Mesenchymal stem cell (in vitro differentiated cells and primary cell): Measurements from ENCODE around the gene KLHL6.

Experiments
- DNase-seq: peaks from one replicate; pipeline ENCODE4 v3.0.0-alpha.2; 2013
- H2AFZ ChIP-seq: one replicate; pipeline ENCODE4 v1.6.1; 2013; ENCODE audit warnings: low read depth, mild to moderate bottlenecking, control low read depth, inconsistent platforms, low read length, moderate library complexity
- H2AK5ac ChIP-seq: 2 replicates; pipeline ENCODE4 v1.6.1; 2013; ENCODE audit warnings: low read length, moderate library complexity, mild to moderate bottlenecking, inconsistent platforms; ENCODE audit not compliant: severe bottlenecking
- H2BK120ac ChIP-seq: one replicate; pipeline ENCODE4 v1.6.1; 2013; ENCODE audit warnings: low read depth, mild to moderate bottlenecking, inconsistent platforms, low read length, moderate library complexity
- H2BK12ac ChIP-seq, 2 experiments: one replicate each; pipeline ENCODE4 v1.6.1; 2013; ENCODE audit warnings: inconsistent platforms in 2 of 2, low read length in 2 of 2, mild to moderate bottlenecking in 2 of 2, moderate library complexity in 2 of 2, control low read depth in 1 of 2
- H2BK15ac ChIP-seq: one replicate; pipeline ENCODE4 v1.6.1; 2013; ENCODE audit warnings: mild to moderate bottlenecking, low read depth, inconsistent platforms; ENCODE audit not compliant: poor library complexity, severe bottlenecking
- H2BK5ac ChIP-seq: 2 replicates; pipeline ENCODE4 v1.6.1; 2013; ENCODE audit warnings: low read depth, mild to moderate bottlenecking, low read length, control low read depth, inconsistent platforms; ENCODE audit not compliant: poor library complexity, severe bottlenecking
- H3K14ac ChIP-seq, 2 experiments: one replicate each; pipeline ENCODE4 v1.6.1; 2013; ENCODE audit warnings: inconsistent platforms in 2 of 2, low read length in 2 of 2, control low read depth in 1 of 2, mild to moderate bottlenecking in 1 of 2, moderate library complexity in 1 of 2
- H3K18ac ChIP-seq, 2 experiments: one replicate each; pipeline ENCODE4 v1.6.1; 2013; ENCODE audit warnings: inconsistent platforms in 2 of 2, low read length in 2 of 2, control low read depth in 1 of 2, low read depth in 1 of 2, mild to moderate bottlenecking in 1 of 2
- H3K23ac ChIP-seq, 2 experiments: one replicate each; pipeline ENCODE4 v1.6.1; 2013; ENCODE audit warnings: inconsistent platforms in 2 of 2, low read length in 2 of 2, mild to moderate bottlenecking in 2 of 2, moderate library complexity in 2 of 2, control low read depth in 1 of 2
- H3K27ac ChIP-seq: 2 replicates; pipeline ENCODE4 v1.5.1; 2013; ENCODE audit warnings: mild to moderate bottlenecking, moderate library complexity, low read length, control low read depth, inconsistent platforms; ENCODE audit not compliant: poor library complexity, severe bottlenecking
- H3K27me3 ChIP-seq, 2 experiments: 2 replicates each; pipeline versions ENCODE4 v1.6.1 to v1.7.0; 2013; ENCODE audit warnings: low read length in 2 of 2, mild to moderate bottlenecking in 2 of 2, moderate library complexity in 2 of 2, control low read depth in 1 of 2, inconsistent platforms in 1 of 2; ENCODE audit not compliant: control insufficient read depth in 1 of 2, insufficient read depth in 1 of 2
- H3K36me3 ChIP-seq, 2 experiments: 2 replicates each; pipeline versions ENCODE4 v1.6.1 to v1.7.0; 2013; ENCODE audit warnings: low read length in 2 of 2, control low read depth in 1 of 2, inconsistent platforms in 1 of 2, low read depth in 1 of 2, mild to moderate bottlenecking in 1 of 2; ENCODE audit not compliant: insufficient read depth in 2 of 2, control insufficient read depth in 1 of 2
- H3K4ac ChIP-seq, 2 experiments: one replicate each; pipeline ENCODE4 v1.6.1; 2013; ENCODE audit warnings: inconsistent platforms in 2 of 2, low read length in 2 of 2, mild to moderate bottlenecking in 2 of 2, moderate library complexity in 2 of 2, control low read depth in 1 of 2, low read depth in 1 of 2
- H3K4me1 ChIP-seq: 2 replicates; pipeline ENCODE4 v1.6.1; 2013; ENCODE audit warnings: low read depth, low read length, control low read depth; ENCODE audit not compliant: control insufficient read depth, insufficient read depth
- H3K4me2 ChIP-seq: 2 replicates; pipeline ENCODE4 v1.6.1; 2013; ENCODE audit warnings: low read length, mild to moderate bottlenecking, inconsistent platforms; ENCODE audit not compliant: poor library complexity, severe bottlenecking
- H3K4me3 ChIP-seq, 2 experiments: 2 replicates each; pipeline versions ENCODE4 v1.5.1 to v1.7.0; 2013; ENCODE audit warnings: low read length in 2 of 2, mild to moderate bottlenecking in 2 of 2, control low read depth in 1 of 2, low read depth in 1 of 2; ENCODE audit not compliant: insufficient read depth in 1 of 2
- H3K79me1 ChIP-seq: replicated peaks from 2 replicates; pipeline ENCODE4 v1.6.1; 2013; ENCODE audit warnings: mild to moderate bottlenecking, control low read depth, low read length, inconsistent platforms; ENCODE audit not compliant: poor library complexity, severe bottlenecking
- H3K9ac ChIP-seq: 2 replicates; pipeline ENCODE4 v1.7.0; 2013; ENCODE audit warnings: mild to moderate bottlenecking, low read length, moderate library complexity
- H3K9me3 ChIP-seq: 2 replicates; pipeline ENCODE4 v1.7.0; 2013; ENCODE audit warnings: mild to moderate bottlenecking, low read length; ENCODE audit not compliant: control insufficient read depth
- H4K8ac ChIP-seq: one replicate; pipeline ENCODE4 v1.6.1; 2013; ENCODE audit warnings: inconsistent platforms, mild to moderate bottlenecking, low read length, moderate library complexity
- H4K91ac ChIP-seq: one replicate; pipeline ENCODE4 v1.6.1; 2013; ENCODE audit warnings: mild to moderate bottlenecking, low read length, inconsistent platforms
- whole genome bisulfite sequencing: methylation state at CpG from one replicate; pipeline ENCODE4 v1.1.7; 2013; ENCODE audit warnings: mixed read lengths; 5-methylcytosine and 5-hydroxymethylcytosine counted together

KLHL6 gene

GRCh38 chr3:183556722-183557121 is 1.2 kb upstream of the KLHL6 start:
- Histone ChIP-seq H2BK5ac (no peak overlapping the region), H3K4me3 (no peak overlapping the region), H2BK120ac (no peak overlapping the region), H3K4me1 (no peaks in the 10 kb centered on the region), H2BK12ac (no peak overlapping the region), H4K8ac (no peak overlapping the region), H3K4ac (no peak overlapping the region), H3K27me3 (peaks cover 0 to 6% of the 10 kb centered on the region in 2 experiments), H3K79me1 (no peaks in the 10 kb centered on the region), H2AK5ac (no peak overlapping the region), H3K14ac (no peak overlapping the region), H4K91ac (no peak overlapping the region), H2BK15ac (no peak overlapping the region), H3K4me2 (no peak overlapping the region), H3K23ac (no peak overlapping the region), H2AFZ (no peak overlapping the region), H3K18ac (no peak overlapping the region), H3K27ac (no peak overlapping the region), H3K9ac (no peak overlapping the region), H3K9me3 (no peaks in the 10 kb centered on the region), H3K36me3 (no peaks in the 10 kb centered on the region)
- DNase-seq = no peak
- WGBS = 90% methylated on average over 5 of the region's 5 CpGs

DNA sequence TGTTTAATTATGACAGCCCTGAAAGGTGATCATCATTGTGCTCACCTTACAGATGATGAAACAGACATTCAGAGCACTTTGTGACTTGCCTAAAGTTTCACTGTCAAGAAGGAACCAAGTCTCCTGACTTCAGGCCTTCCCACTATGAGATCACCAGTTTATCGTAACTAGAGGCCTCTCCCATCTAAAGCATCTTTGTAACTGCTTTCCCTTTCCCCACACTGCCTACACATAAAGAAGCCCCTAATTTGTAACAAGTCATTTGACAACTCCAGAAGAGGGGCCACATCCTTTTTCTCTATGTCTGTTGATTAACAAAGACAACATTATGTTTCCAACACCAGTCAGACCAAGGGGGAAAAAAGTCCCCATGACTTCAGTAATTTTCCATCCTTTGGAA is 1.1 kb downstream of the KLHL6 start:
- no peak overlapping the region for H2BK5ac ChIP-seq
- DNase-seq = no peak
- H4K8ac ChIP-seq = no peak overlapping the region

DNA sequence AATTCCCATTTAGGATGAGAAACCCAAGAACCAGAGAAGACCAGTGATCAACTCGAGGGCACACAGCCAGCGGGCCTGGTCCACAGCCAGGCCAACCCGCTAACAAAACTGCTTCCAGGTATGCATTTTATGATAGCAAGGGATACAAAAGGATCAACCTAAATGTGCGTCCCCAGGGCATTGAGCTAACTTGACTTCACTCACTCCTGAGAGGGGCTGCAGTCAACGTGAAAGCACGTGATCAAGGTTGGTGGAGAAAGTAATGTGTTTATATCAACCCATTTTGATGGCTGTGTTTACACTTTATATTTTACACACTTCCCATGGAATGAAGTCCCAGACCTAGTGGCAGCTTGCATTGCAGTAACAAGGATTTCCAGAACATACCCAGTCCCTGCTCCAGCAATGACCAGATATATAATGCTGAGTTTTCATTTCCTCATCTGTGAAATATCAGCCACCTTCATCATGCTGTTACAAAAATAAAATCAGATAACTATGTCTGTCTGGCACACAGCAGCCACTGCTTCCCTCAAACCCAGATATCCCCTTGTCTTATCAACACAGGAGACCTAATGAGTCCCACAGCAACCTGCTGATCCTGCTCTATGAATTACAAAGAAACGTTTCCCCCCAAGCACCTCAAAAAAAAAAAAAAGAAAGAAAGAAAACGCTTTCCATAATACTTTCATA is 2.0 kb downstream of the KLHL6 start:
- Histone ChIP-seq H2BK15ac (no peak overlapping the region), H4K91ac (no peak overlapping the region), H3K27ac (no peak overlapping the region), H3K79me1 (no peaks in the 10 kb centered on the region), H4K8ac (no peak overlapping the region), H2BK5ac (no peak overlapping the region), H2BK12ac (no peak overlapping the region), H3K14ac (no peak overlapping the region), H2AK5ac (no peak overlapping the region), H3K18ac (no peak overlapping the region), H3K4me3 (no peak overlapping the region), H3K9ac (no peak overlapping the region), H3K9me3 (no peaks in the 10 kb centered on the region), H3K4me1 (peaks cover 2% of the 10 kb centered on the region), H3K4ac (no peak overlapping the region), H3K4me2 (no peak overlapping the region), H2BK120ac (no peak overlapping the region), H3K27me3 (peaks cover 0 to 6% of the 10 kb centered on the region in 2 experiments), H2AFZ (no peak overlapping the region), H3K36me3 (no peaks in the 10 kb centered on the region), H3K23ac (no peak overlapping the region)
- WGBS = 81% methylated on average over 4 of the region's 8 CpGs
- no peak for DNase-seq

More for the DNA sequence above, 1.1 kb downstream of the KLHL6 start:
- no peak overlapping the region for H3K4ac ChIP-seq
- no peaks in the 10 kb centered on the region for H3K9me3 ChIP-seq
- no peaks in the 10 kb centered on the region for H3K36me3 ChIP-seq
- no peak overlapping the region for H3K27ac ChIP-seq
- H3K23ac ChIP-seq = no peak overlapping the region
- peaks cover 0 to 6% of the 10 kb centered on the region in 2 experiments for H3K27me3 ChIP-seq
- no peak overlapping the region for H2AFZ ChIP-seq
- H4K91ac ChIP-seq = no peak overlapping the region
- no peaks in the 10 kb centered on the region for H3K4me1 ChIP-seq
- no peak overlapping the region for H3K18ac ChIP-seq
- no peak overlapping the region for H3K9ac ChIP-seq
- no peak overlapping the region for H2BK12ac ChIP-seq
- H3K4me3 ChIP-seq = no peak overlapping the region
- H2BK120ac ChIP-seq = no peak overlapping the region
- no peak overlapping the region for H2AK5ac ChIP-seq
- H3K4me2 ChIP-seq = no peak overlapping the region
- WGBS = 73% methylated on average over 1 of the region's 1 CpG
- no peak overlapping the region for H2BK15ac ChIP-seq
- H3K14ac ChIP-seq = no peak overlapping the region
- H3K79me1 ChIP-seq = no peaks in the 10 kb centered on the region

GRCh38 chr3:183551930-183552329 is 3.6 kb downstream of the KLHL6 start:
- no peak overlapping the region for H3K27ac ChIP-seq
- H2BK120ac ChIP-seq = no peak overlapping the region
- H3K27me3 ChIP-seq = peaks cover 0 to 6% of the 10 kb centered on the region in 2 experiments
- H3K18ac ChIP-seq = no peak overlapping the region
- H3K14ac ChIP-seq = no peak overlapping the region
- H3K4me2 ChIP-seq = no peak overlapping the region
- H3K4me1 ChIP-seq = peaks cover 7% of the 10 kb centered on the region
- H3K79me1 ChIP-seq = no peaks in the 10 kb centered on the region
- H3K9me3 ChIP-seq = no peaks in the 10 kb centered on the region
- DNase-seq = no peak
- H2AFZ ChIP-seq = no peak overlapping the region
- no peak overlapping the region for H3K23ac ChIP-seq
- H2BK15ac ChIP-seq = no peak overlapping the region
- H2BK12ac ChIP-seq = no peak overlapping the region
- H4K91ac ChIP-seq = no peak overlapping the region
- H4K8ac ChIP-seq = no peak overlapping the region
- no peaks in the 10 kb centered on the region for H3K36me3 ChIP-seq
- no peak overlapping the region for H3K9ac ChIP-seq
- H3K4me3 ChIP-seq = no peak overlapping the region
- no peak overlapping the region for H3K4ac ChIP-seq
- no peak overlapping the region for H2BK5ac ChIP-seq
- WGBS = 96% methylated on average over 3 of the region's 6 CpGs
- H2AK5ac ChIP-seq = no peak overlapping the region
